ENCODE data around the gene ANKRD2.

- TF ChIP-seq CTCF (IDR thresholded peaks at IDR 0.05) = no peak
- TF ChIP-seq POLR2A (IDR thresholded peaks at IDR 0.05) = no peak
These were observed 8.1 kb downstream of the ANKRD2 start for GRCh38 chr10:97580421-97581367.

All from right lobe of liver (tissue), 4 donors.